Activated naive CD8-positive, alpha-beta T cell treated with anti-CD3 and anti-CD28 coated beads for 36 hours (primary cell): ENCODE measurements around the gene PACSIN2. TPM values are rescaled to one million over a fixed set of nuclear protein-coding genes. Genes with fewer than 3 reads are reported as not detected.
"Not testable (repeated sequence)": the region's sequence is repeated elsewhere in the genome, so short reads cannot be mapped to it uniquely, and the experiment has no call there.

Experiments
- DNase-seq: peaks from one replicate; pipeline ENCODE4 v3.0.0; 2021
- H3K27ac Mint-ChIP-seq: one replicate; pipeline ENCODE4 v1.8.0; 2022; ENCODE audit warnings: mild to moderate bottlenecking, moderate library complexity, mixed read lengths
- H3K27me3 Mint-ChIP-seq: one replicate; pipeline ENCODE4 v1.8.0; 2022; ENCODE audit warnings: mild to moderate bottlenecking, mixed read lengths
- H3K36me3 Mint-ChIP-seq: one replicate; pipeline ENCODE4 v1.8.0; 2021; ENCODE audit warnings: mild to moderate bottlenecking, mixed read lengths
- H3K4me1 Mint-ChIP-seq: one replicate; pipeline ENCODE4 v1.8.0; 2021; ENCODE audit warnings: mixed read lengths
- H3K4me3 Mint-ChIP-seq: one replicate; pipeline ENCODE4 v1.8.0; 2022; ENCODE audit warnings: mild to moderate bottlenecking, moderate library complexity, mixed read lengths
- H3K9me3 Mint-ChIP-seq: one replicate; pipeline ENCODE4 v1.8.0; 2022; ENCODE audit warnings: mixed read lengths
- total RNA-seq, 2 experiments: library from RNA; stranded (reverse); gene quantifications; one replicate each; pipeline ENCODE4 v1.2.3, GENCODE V29; 2021

Gene PACSIN2
- total RNA-seq, 2 experiments from 2014 or later, result 30.2 to 34.6 TPM

- not testable (repeated sequence) for H3K9me3 Mint-ChIP-seq, DNase-seq, H3K27me3 Mint-ChIP-seq, H3K4me3 Mint-ChIP-seq, H3K27ac Mint-ChIP-seq
- H3K4me1 Mint-ChIP-seq, result peaks cover 40% of the 10 kb centered on the region
- H3K36me3 Mint-ChIP-seq, result peaks cover 22% of the 10 kb centered on the region
Observed at GRCh38 chr22:42971473-42971860, 43.5 kb downstream of the PACSIN2 start.

- no peaks in the 10 kb centered on the region for H3K27me3 Mint-ChIP-seq
- H3K27ac Mint-ChIP-seq, result peak overlapping the region; percentile 54
- DNase-seq, result no peak
Observed at GRCh38 chr22:42970029-42970428, 44.9 kb downstream of the PACSIN2 start.

GRCh38 chr22:42969348-42969975 is 45.5 kb downstream of the PACSIN2 start:
- Mint-ChIP-seq H3K9me3 (peaks cover 2% of the 10 kb centered on the region), H3K27me3 (no peaks in the 10 kb centered on the region), H3K4me3 (no peak overlapping the region), H3K36me3 (peaks cover 22% of the 10 kb centered on the region), H3K4me1 (peaks cover 49% of the 10 kb centered on the region), H3K27ac (peak overlapping the region; percentile 54)
- no peak for DNase-seq

More at GRCh38 chr22:42970029-42970428, 44.9 kb downstream of the PACSIN2 start:
- Mint-ChIP-seq H3K4me3 (no peak overlapping the region), H3K9me3 (peaks cover 2% of the 10 kb centered on the region), H3K36me3 (peaks cover 22% of the 10 kb centered on the region), H3K4me1 (peaks cover 43% of the 10 kb centered on the region)

GRCh38 chr22:42967933-42968332 is 47.0 kb downstream of the PACSIN2 start:
- no peak overlapping the region for H3K4me3 Mint-ChIP-seq
- no peak for DNase-seq
- peaks cover 2% of the 10 kb centered on the region for H3K9me3 Mint-ChIP-seq
- peaks cover 54% of the 10 kb centered on the region for H3K4me1 Mint-ChIP-seq
- H3K27ac Mint-ChIP-seq, result no peak overlapping the region
- H3K27me3 Mint-ChIP-seq, result no peaks in the 10 kb centered on the region
- peaks cover 27% of the 10 kb centered on the region for H3K36me3 Mint-ChIP-seq

- no peak for DNase-seq
- Mint-ChIP-seq H3K4me1 (peaks cover 58% of the 10 kb centered on the region), H3K27me3 (no peaks in the 10 kb centered on the region), H3K4me3 (no peak overlapping the region), H3K27ac (no peak overlapping the region), H3K9me3 (peaks cover under 1% of the 10 kb centered on the region), H3K36me3 (peaks cover 27% of the 10 kb centered on the region)
Observed at GRCh38 chr22:42967005-42967404, 47.9 kb downstream of the PACSIN2 start.

GRCh38 chr22:42966497-42966896 is 48.5 kb downstream of the PACSIN2 start:
- no peak overlapping the region for H3K4me3 Mint-ChIP-seq
- H3K36me3 Mint-ChIP-seq, result peaks cover 29% of the 10 kb centered on the region
- DNase-seq, result no peak
- no peak overlapping the region for H3K27ac Mint-ChIP-seq
- H3K9me3 Mint-ChIP-seq, result no peaks in the 10 kb centered on the region
- peaks cover 62% of the 10 kb centered on the region for H3K4me1 Mint-ChIP-seq
- no peaks in the 10 kb centered on the region for H3K27me3 Mint-ChIP-seq

GRCh38 chr22:42964994-42965699 is 49.8 kb downstream of the PACSIN2 start:
- peak; percentile 63 for DNase-seq
- Mint-ChIP-seq H3K36me3 (peaks cover 22% of the 10 kb centered on the region), H3K4me3 (peak overlapping the region; percentile 14), H3K9me3 (no peaks in the 10 kb centered on the region), H3K27me3 (no peaks in the 10 kb centered on the region), H3K27ac (peak overlapping the region; percentile 90), H3K4me1 (peaks cover 71% of the 10 kb centered on the region)

GRCh38 chr22:42963231-42963595 is 51.7 kb downstream of the PACSIN2 start:
- Mint-ChIP-seq H3K27ac (no peak overlapping the region), H3K4me1 (peaks cover 75% of the 10 kb centered on the region), H3K4me3 (no peak overlapping the region), H3K27me3 (no peaks in the 10 kb centered on the region), H3K36me3 (peaks cover 23% of the 10 kb centered on the region), H3K9me3 (no peaks in the 10 kb centered on the region)
- no peak for DNase-seq

- no peaks in the 10 kb centered on the region for H3K27me3 Mint-ChIP-seq
Observed at GRCh38 chr22:42962295-42963230, 52.4 kb downstream of the PACSIN2 start.

GRCh38 chr22:42961810-42962209 is 53.1 kb downstream of the PACSIN2 start:
- no peaks in the 10 kb centered on the region for H3K27me3 Mint-ChIP-seq
- H3K27ac Mint-ChIP-seq, result no peak overlapping the region
- H3K4me3 Mint-ChIP-seq, result no peak overlapping the region
- no peaks in the 10 kb centered on the region for H3K9me3 Mint-ChIP-seq
- DNase-seq, result no peak
- H3K4me1 Mint-ChIP-seq, result peaks cover 79% of the 10 kb centered on the region
- H3K36me3 Mint-ChIP-seq, result peaks cover 21% of the 10 kb centered on the region

More at GRCh38 chr22:42962295-42963230, 52.4 kb downstream of the PACSIN2 start:
- Mint-ChIP-seq H3K27ac (no peak overlapping the region), H3K9me3 (no peaks in the 10 kb centered on the region), H3K36me3 (peaks cover 21% of the 10 kb centered on the region), H3K4me3 (no peak overlapping the region), H3K4me1 (peaks cover 79% of the 10 kb centered on the region)
- no peak for DNase-seq

- H3K4me3 Mint-ChIP-seq, H3K27ac Mint-ChIP-seq, H3K9me3 Mint-ChIP-seq, H3K27me3 Mint-ChIP-seq, DNase-seq: not testable (repeated sequence)
- H3K4me1 Mint-ChIP-seq, result peaks cover 76% of the 10 kb centered on the region
- H3K36me3 Mint-ChIP-seq, result peaks cover 21% of the 10 kb centered on the region
Observed at GRCh38 chr22:42961400-42961690, 53.6 kb downstream of the PACSIN2 start.

- no peak for DNase-seq
- Mint-ChIP-seq H3K4me3 (no peak overlapping the region), H3K27ac (peak overlapping the region; percentile 69), H3K4me1 (peaks cover 74% of the 10 kb centered on the region), H3K36me3 (peaks cover 25% of the 10 kb centered on the region), H3K27me3 (no peaks in the 10 kb centered on the region), H3K9me3 (no peaks in the 10 kb centered on the region)
Observed at GRCh38 chr22:42960531-42961399, 54.2 kb downstream of the PACSIN2 start.

GRCh38 chr22:42959576-42960509 is 55.1 kb downstream of the PACSIN2 start:
- DNase-seq, result no peak
- Mint-ChIP-seq H3K4me3 (peak overlapping the region; percentile 70), H3K36me3 (peaks cover 29% of the 10 kb centered on the region), H3K9me3 (no peaks in the 10 kb centered on the region), H3K27ac (peak overlapping the region; percentile 69), H3K4me1 (peaks cover 69% of the 10 kb centered on the region), H3K27me3 (no peaks in the 10 kb centered on the region)

GRCh38 chr22:42958937-42959336 is 56.0 kb downstream of the PACSIN2 start:
- Mint-ChIP-seq H3K4me1 (peaks cover 60% of the 10 kb centered on the region), H3K27me3 (no peaks in the 10 kb centered on the region), H3K4me3 (peak overlapping the region; percentile 70)

More at GRCh38 chr22:42958937-42959336, 56.0 kb downstream of the PACSIN2 start:
- Mint-ChIP-seq H3K36me3 (peaks cover 29% of the 10 kb centered on the region), H3K9me3 (no peaks in the 10 kb centered on the region), H3K27ac (no peak overlapping the region)
- DNase-seq, result no peak
